HUES64 (cell line): Measurements from ENCODE around the gene APOL1.

Experiments used
- H3K27ac ChIP-seq: 2 replicates; pipeline ENCODE4 v1.7.0; 2013; ENCODE audit warnings: low read depth, low read length, inconsistent platforms
- H3K27me3 ChIP-seq: 2 replicates; pipeline ENCODE4 v1.6.1; 2013; ENCODE audit warnings: mild to moderate bottlenecking, low read length; ENCODE audit not compliant: insufficient read depth
- H3K36me3 ChIP-seq: 2 replicates; pipeline ENCODE4 v1.6.1; 2013; ENCODE audit warnings: mild to moderate bottlenecking, low read length; ENCODE audit not compliant: insufficient read depth
- H3K4me1 ChIP-seq: 2 replicates; pipeline ENCODE4 v1.6.1; 2013; ENCODE audit warnings: mild to moderate bottlenecking, low read length, moderate library complexity; ENCODE audit not compliant: insufficient read depth
- H3K4me3 ChIP-seq: 2 replicates; pipeline ENCODE4 v1.5.1; 2013; ENCODE audit warnings: mild to moderate bottlenecking, low read length, moderate library complexity
- H3K9ac ChIP-seq: 2 replicates; pipeline ENCODE4 v1.6.1; 2013; ENCODE audit warnings: mild to moderate bottlenecking, low read depth, low read length
- H3K9me3 ChIP-seq: 2 replicates; pipeline ENCODE4 v1.6.1; 2013; ENCODE audit warnings: low read depth, low read length; ENCODE audit not compliant: insufficient read depth
- WGBS: fragments of 150-250, 120-280 bp; methylation state at CpG from one replicate; pipeline ENCODE4 v1.1.7; 2013; ENCODE audit warnings: missing lambda C conversion rate; 5-methylcytosine and 5-hydroxymethylcytosine counted together

Gene APOL1

GRCh38 chr22:36297568-36297967 lies 44.6 kb downstream of the APOL1 start:
- H3K9me3 ChIP-seq = no peaks in the 10 kb centered on the region
- 93% methylated on average over 19 of the region's 19 CpGs for WGBS
- no peak overlapping the region for H3K4me3 ChIP-seq
- H3K9ac ChIP-seq = no peak overlapping the region
- H3K36me3 ChIP-seq = peaks cover 98% of the 10 kb centered on the region
- H3K4me1 ChIP-seq = no peaks in the 10 kb centered on the region
- no peak overlapping the region for H3K27ac ChIP-seq
- no peaks in the 10 kb centered on the region for H3K27me3 ChIP-seq

- Histone ChIP-seq H3K9me3 (no peaks in the 10 kb centered on the region), H3K27me3 (no peaks in the 10 kb centered on the region), H3K4me1 (no peaks in the 10 kb centered on the region), H3K4me3 (no peak overlapping the region), H3K36me3 (peaks cover 98% of the 10 kb centered on the region), H3K9ac (no peak overlapping the region), H3K27ac (no peak overlapping the region)
- WGBS = 96% methylated on average over 8 of the region's 8 CpGs
These were observed 45.2 kb downstream of the APOL1 start for GRCh38 chr22:36298118-36298517.

- Histone ChIP-seq H3K27me3 (no peaks in the 10 kb centered on the region), H3K36me3 (peaks cover 98% of the 10 kb centered on the region), H3K27ac (no peak overlapping the region), H3K9me3 (no peaks in the 10 kb centered on the region), H3K4me3 (no peak overlapping the region), H3K4me1 (no peaks in the 10 kb centered on the region), H3K9ac (no peak overlapping the region)
- WGBS = 97% methylated on average over 13 of the region's 13 CpGs
These were observed 45.7 kb downstream of the APOL1 start for GRCh38 chr22:36298601-36299000.

- Histone ChIP-seq H3K27me3 (no peaks in the 10 kb centered on the region), H3K27ac (no peak overlapping the region), H3K4me3 (no peak overlapping the region), H3K4me1 (no peaks in the 10 kb centered on the region), H3K9me3 (no peaks in the 10 kb centered on the region), H3K9ac (no peak overlapping the region), H3K36me3 (peaks cover 98% of the 10 kb centered on the region)
- 91% methylated on average over 14 of the region's 14 CpGs for WGBS
These were observed 46.4 kb downstream of the APOL1 start for GRCh38 chr22:36299295-36299694.

GRCh38 chr22:36299911-36300310 lies 47.0 kb downstream of the APOL1 start:
- 96% methylated on average over 12 of the region's 12 CpGs for WGBS

GRCh38 chr22:36300396-36301212 lies 47.7 kb downstream of the APOL1 start:
- Histone ChIP-seq H3K27me3 (no peaks in the 10 kb centered on the region), H3K9ac (no peak overlapping the region), H3K9me3 (no peaks in the 10 kb centered on the region), H3K36me3 (peaks cover 98% of the 10 kb centered on the region), H3K4me1 (no peaks in the 10 kb centered on the region), H3K27ac (no peak overlapping the region), H3K4me3 (no peak overlapping the region)
- WGBS = 96% methylated on average over 24 of the region's 24 CpGs

More at GRCh38 chr22:36299911-36300310, 47.0 kb downstream of the APOL1 start:
- H3K9ac ChIP-seq = no peak overlapping the region
- H3K27me3 ChIP-seq = no peaks in the 10 kb centered on the region
- H3K36me3 ChIP-seq = peaks cover 98% of the 10 kb centered on the region
- H3K4me3 ChIP-seq = no peak overlapping the region
- H3K4me1 ChIP-seq = no peaks in the 10 kb centered on the region
- H3K9me3 ChIP-seq = no peaks in the 10 kb centered on the region
- H3K27ac ChIP-seq = no peak overlapping the region

- Histone ChIP-seq H3K27me3 (no peaks in the 10 kb centered on the region), H3K9me3 (no peaks in the 10 kb centered on the region), H3K27ac (no peak overlapping the region), H3K4me3 (no peak overlapping the region), H3K36me3 (peaks cover 98% of the 10 kb centered on the region), H3K4me1 (no peaks in the 10 kb centered on the region), H3K9ac (no peak overlapping the region)
- WGBS = 39% methylated on average over 12 of the region's 13 CpGs
These were observed 48.5 kb downstream of the APOL1 start for GRCh38 chr22:36301384-36301828.

GRCh38 chr22:36301851-36302250 lies 48.9 kb downstream of the APOL1 start:
- Histone ChIP-seq H3K27me3 (no peaks in the 10 kb centered on the region), H3K27ac (no peak overlapping the region), H3K9ac (no peak overlapping the region), H3K9me3 (no peaks in the 10 kb centered on the region), H3K36me3 (peaks cover 98% of the 10 kb centered on the region), H3K4me1 (no peaks in the 10 kb centered on the region), H3K4me3 (no peak overlapping the region)
- 94% methylated on average over 7 of the region's 8 CpGs for WGBS

- WGBS = 97% methylated on average over 16 of the region's 17 CpGs
- Histone ChIP-seq H3K36me3 (peaks cover 98% of the 10 kb centered on the region), H3K4me3 (no peak overlapping the region), H3K27ac (no peak overlapping the region), H3K9me3 (no peaks in the 10 kb centered on the region), H3K27me3 (no peaks in the 10 kb centered on the region), H3K9ac (no peak overlapping the region), H3K4me1 (no peaks in the 10 kb centered on the region)
These were observed 49.6 kb downstream of the APOL1 start for GRCh38 chr22:36302439-36303114.

GRCh38 chr22:36303115-36303467 lies 50.2 kb downstream of the APOL1 start:
- Histone ChIP-seq H3K4me1 (no peaks in the 10 kb centered on the region), H3K4me3 (no peak overlapping the region), H3K36me3 (peaks cover 97% of the 10 kb centered on the region), H3K9me3 (no peaks in the 10 kb centered on the region), H3K27ac (no peak overlapping the region), H3K27me3 (no peaks in the 10 kb centered on the region), H3K9ac (no peak overlapping the region)
- 90% methylated on average over 9 of the region's 9 CpGs for WGBS

- Histone ChIP-seq H3K4me1 (no peaks in the 10 kb centered on the region), H3K9me3 (no peaks in the 10 kb centered on the region), H3K9ac (peak overlapping the region; percentile 20; the same call in 1 of the 2 replicates), H3K27ac (no peak overlapping the region), H3K36me3 (peaks cover 97% of the 10 kb centered on the region), H3K4me3 (no peak overlapping the region), H3K27me3 (no peaks in the 10 kb centered on the region)
- WGBS = 95% methylated on average over 13 of the region's 13 CpGs
These were observed 50.9 kb downstream of the APOL1 start for GRCh38 chr22:36303874-36304273.
